Endothelial cell of umbilical vein (primary cell): ENCODE results near the gene GPRC5D. TPM values are rescaled to one million over a fixed set of nuclear protein-coding genes. Genes with fewer than 3 reads are reported as not detected.

Experiments used
- BruUV-seq: library from RNA; stranded (reverse); fragments of 400-500 nt; replicated peaks from 2 replicates; lab custom pipeline; 2021; lab: Mats Ljungman, UMichigan
- CTCF ChIA-PET: fragments of 300-600, 350-600 bp; sonication (Branson Sonifier 250); formaldehyde crosslinking; loops from one replicate; lab custom pipeline; 2021; ENCODE audit warnings: antibody characterized with exemption, inconsistent platforms; lab: Charles Lee
- POLR2A ChIA-PET: fragments of 300-600, 350-600 bp; sonication (Branson Sonifier 250); formaldehyde crosslinking; loops from one replicate; lab custom pipeline; 2021; ENCODE audit warnings: antibody characterized with exemption, inconsistent platforms; lab: Charles Lee
- DNase-seq: peaks from one replicate; pipeline ENCODE4 v3.0.0-alpha.2; 2011; ENCODE audit warnings: low read depth, low spot score
- FAIRE-seq: peaks from 2 replicates; lab custom pipeline; 2011; peaks lifted over from hg19 to GRCh38; lab: Jason Lieb, UNC
- H2AFZ ChIP-seq: 2 replicates; pipeline ENCODE4 v1.6.0; 2012; ENCODE audit warnings: low read depth, low read length, control low read depth, inconsistent platforms
- H3K27ac ChIP-seq: 2 replicates; pipeline ENCODE4 v1.5.1; 2011; ENCODE audit warnings: low read depth, mild to moderate bottlenecking, control low read depth, low read length, moderate library complexity; ENCODE audit not compliant: insufficient read depth
- H3K27me3 ChIP-seq, 2 experiments: 2 replicates each; pipeline versions ENCODE4 v1.6.0 to v1.6.1; 2011; ENCODE audit warnings: low read length in 2 of 2, mixed read lengths in 1 of 2; ENCODE audit not compliant: control insufficient read depth in 2 of 2, insufficient read depth in 2 of 2
- H3K36me3 ChIP-seq, 2 experiments: 2 replicates in 1 of 2; 3 replicates in 1 of 2; pipeline ENCODE4 v1.5.1; 2011; ENCODE audit warnings: low read length in 2 of 2, mild to moderate bottlenecking in 1 of 2, moderate library complexity in 1 of 2; ENCODE audit not compliant: control insufficient read depth in 2 of 2, insufficient read depth in 2 of 2; ENCODE audit errors: extremely low read depth in 1 of 2
- H3K4me1 ChIP-seq: 3 replicates; pipeline ENCODE4 v1.5.1; 2011; ENCODE audit warnings: mild to moderate bottlenecking, low read length; ENCODE audit not compliant: control insufficient read depth, insufficient read depth; ENCODE audit errors: extremely low read depth
- H3K4me2 ChIP-seq: 2 replicates; pipeline ENCODE4 v1.6.1; 2011; ENCODE audit warnings: low read length, control low read depth, mixed read lengths; ENCODE audit not compliant: insufficient read depth
- H3K4me3 ChIP-seq, 3 experiments: fragments of 200-600 bp in 1 of 3; sonication (generic), shearing (Covaris generic) in 1 of 3; replicated peaks in 1 of 3; 2 replicates each; pipeline ENCODE4 v1.5.1; 2011 to 2016; ENCODE audit warnings: control low read depth in 3 of 3, low read length in 3 of 3, mild to moderate bottlenecking in 2 of 3, inconsistent platforms in 1 of 3, low read depth in 1 of 3, moderate library complexity in 1 of 3; ENCODE audit not compliant: insufficient read depth in 1 of 3
- H3K79me2 ChIP-seq: 2 replicates; pipeline ENCODE4 v1.6.0; 2012; ENCODE audit warnings: low read length, inconsistent platforms; ENCODE audit not compliant: control insufficient read depth, insufficient read depth
- H3K9ac ChIP-seq: replicated peaks from 2 replicates; pipeline ENCODE3; 2011; ENCODE audit warnings: low read length, control low read depth; ENCODE audit not compliant: insufficient read depth; ENCODE audit errors: extremely low read depth
- H3K9me1 ChIP-seq: replicated peaks from 3 replicates; pipeline ENCODE4 v1.6.0; 2011; ENCODE audit warnings: mild to moderate bottlenecking, low read length; ENCODE audit not compliant: control insufficient read depth, insufficient read depth; ENCODE audit errors: extremely low read depth
- H3K9me3 ChIP-seq: replicated peaks from 2 replicates; pipeline ENCODE4 v1.5.1; 2012; ENCODE audit warnings: low read length, inconsistent platforms; ENCODE audit not compliant: control insufficient read depth, insufficient read depth
- H4K20me1 ChIP-seq: replicated peaks from 2 replicates; pipeline ENCODE3; 2011; ENCODE audit warnings: mild to moderate bottlenecking, low read length; ENCODE audit not compliant: control insufficient read depth, insufficient read depth; ENCODE audit errors: extremely low read depth
- EZH2 ChIP-seq: IDR thresholded peaks from 2 replicates; pipeline ENCODE4 v1.6.1; 2012; ENCODE audit warnings: borderline replicate concordance, low read depth, mild to moderate bottlenecking, moderate library complexity, low read length, inconsistent platforms; ENCODE audit not compliant: severe bottlenecking
- FOS ChIP-seq: IDR thresholded peaks from 2 replicates; pipeline ENCODE4 v1.6.1; 2011; ENCODE audit warnings: mild to moderate bottlenecking, low read length, moderate library complexity, borderline replicate concordance; ENCODE audit not compliant: insufficient read depth
- GATA2 ChIP-seq: IDR thresholded peaks from 2 replicates; pipeline ENCODE4 v1.7.0; 2011; ENCODE audit warnings: low read depth, mild to moderate bottlenecking, moderate library complexity, mixed read lengths, low read length; ENCODE audit not compliant: insufficient read length, insufficient read depth
- JUN ChIP-seq: IDR thresholded peaks from 2 replicates; pipeline ENCODE4 v1.6.1; 2011; ENCODE audit warnings: borderline replicate concordance, low read depth; ENCODE audit not compliant: insufficient read length, insufficient read depth
- MYC ChIP-seq: IDR thresholded peaks from one replicate; pipeline ENCODE4 v1.6.1; 2011; ENCODE audit warnings: mild to moderate bottlenecking, low read depth, low read length
- POLR2A ChIP-seq: IDR thresholded peaks from 2 replicates; pipeline ENCODE4 v1.6.1; 2012; ENCODE audit warnings: low read depth, mild to moderate bottlenecking, control low read depth, low read length
- POLR2AphosphoS5 ChIP-seq: IDR thresholded peaks from 2 replicates; pipeline ENCODE4 v1.6.1; 2012; ENCODE audit warnings: low read depth, mild to moderate bottlenecking, control low read depth, low read length, moderate library complexity; ENCODE audit not compliant: insufficient read depth
- dilution Hi-C: fragments of 300-500 bp; cut with MboI; formaldehyde crosslinking; loops from one replicate; pipeline ENCODE4 v1.15.0; 2019; ENCODE audit warnings: low sequenced_read_pairs; ENCODE audit not compliant: extremely low pct_ligation_motif_present
- intact Hi-C: fragments of 100-400 bp; cut with micrococcal nuclease; formaldehyde crosslinking; loops from one replicate; pipeline ENCODE4 v1.10.0; 2022
- polyA plus RNA-seq, 4 experiments: library from polyadenylated mRNA; depleted of rRNA in 3 of 4; stranded (reverse) in 3 of 4; unstranded in 1 of 4; fragments of >200 nt; gene quantifications; 2 replicates each; pipeline versions ENCODE4 v1.2.1 to v1.2.3, GENCODE V29; 2011 to 2012; ENCODE audit warnings: missing spikeins in 1 of 4
- total RNA-seq: library from RNA; stranded (reverse); gene quantifications from 2 replicates; pipeline ENCODE4 v1.2.3, GENCODE V29; 2021
- TF ChIP-seq, protein P1 (sequence below), 2 donors: IDR thresholded peaks; 1 replicate in 1 of 2; 2 replicates in 1 of 2; pipeline ENCODE4 v1.5.1; 2011; ENCODE audit warnings: low read length in 2 of 2, mild to moderate bottlenecking in 2 of 2, moderate library complexity in 2 of 2, control low read depth in 1 of 2, inconsistent platforms in 1 of 2, low read depth in 1 of 2; ENCODE audit not compliant: insufficient read depth in 1 of 2; ENCODE audit errors: extremely low read depth in 1 of 2
- TF ChIP-seq, protein P2 (sequence below): IDR thresholded peaks from 2 replicates; pipeline ENCODE4 v1.6.1; 2011; ENCODE audit not compliant: insufficient read depth, insufficient read length

The GPRC5D gene
- total and polyA plus RNA-seq, 2 donors (not counting 3 experiments of a cell fraction or from before 2014, with no cell fraction given) = not detected

DNA sequence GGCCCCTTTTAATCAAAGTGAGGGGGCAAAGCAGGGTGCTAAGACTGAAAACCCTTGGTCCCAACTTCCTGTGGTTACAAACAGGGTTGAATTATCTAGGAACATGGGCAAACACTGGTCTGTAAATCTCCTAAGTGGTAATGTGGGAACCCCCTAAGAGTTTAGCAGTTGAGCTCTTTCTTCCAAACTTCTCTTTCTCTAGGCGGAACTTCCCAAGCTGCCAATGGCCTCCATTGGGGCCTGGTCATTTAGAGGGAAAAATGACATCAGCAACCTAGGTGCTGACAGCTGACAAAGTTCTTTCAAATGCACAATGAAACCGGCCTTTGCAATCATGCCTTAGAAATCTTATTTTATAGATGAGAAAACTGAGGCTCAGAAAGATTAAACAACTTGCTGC is 30.4 kb upstream of the GPRC5D start:
- intact Hi-C loops (loop anchor here (2.0 kb wide), 1 partner anchor 256 kb away; no protein-coding TSS in a partner anchor), dilution Hi-C loops (loop anchor here (10.0 kb wide), 2 partner anchors 148 to 232 kb away; no protein-coding TSS in a partner anchor)
- H2AFZ ChIP-seq = no peak overlapping the region
- CTCF ChIA-PET = interaction anchor here (0.6 to 11.7 kb wide), 15 partner anchors 15 to 245 kb away, joined by 3 to 159 read pairs (median 5); partner anchors contain the start of gene GPRC5A
- no peak overlapping the region for H3K9ac ChIP-seq
- BruUV-seq = no TSS peak
- H3K4me2 ChIP-seq = no peak overlapping the region
- H3K4me3 ChIP-seq = no peak overlapping the region
- no peaks in the 10 kb centered on the region for H3K9me3 ChIP-seq
- TF ChIP-seq MYC = no peak
- TF ChIP-seq, protein P1, sequence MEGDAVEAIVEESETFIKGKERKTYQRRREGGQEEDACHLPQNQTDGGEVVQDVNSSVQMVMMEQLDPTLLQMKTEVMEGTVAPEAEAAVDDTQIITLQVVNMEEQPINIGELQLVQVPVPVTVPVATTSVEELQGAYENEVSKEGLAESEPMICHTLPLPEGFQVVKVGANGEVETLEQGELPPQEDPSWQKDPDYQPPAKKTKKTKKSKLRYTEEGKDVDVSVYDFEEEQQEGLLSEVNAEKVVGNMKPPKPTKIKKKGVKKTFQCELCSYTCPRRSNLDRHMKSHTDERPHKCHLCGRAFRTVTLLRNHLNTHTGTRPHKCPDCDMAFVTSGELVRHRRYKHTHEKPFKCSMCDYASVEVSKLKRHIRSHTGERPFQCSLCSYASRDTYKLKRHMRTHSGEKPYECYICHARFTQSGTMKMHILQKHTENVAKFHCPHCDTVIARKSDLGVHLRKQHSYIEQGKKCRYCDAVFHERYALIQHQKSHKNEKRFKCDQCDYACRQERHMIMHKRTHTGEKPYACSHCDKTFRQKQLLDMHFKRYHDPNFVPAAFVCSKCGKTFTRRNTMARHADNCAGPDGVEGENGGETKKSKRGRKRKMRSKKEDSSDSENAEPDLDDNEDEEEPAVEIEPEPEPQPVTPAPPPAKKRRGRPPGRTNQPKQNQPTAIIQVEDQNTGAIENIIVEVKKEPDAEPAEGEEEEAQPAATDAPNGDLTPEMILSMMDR (IDR thresholded peaks at IDR 0.05; ENCODE audit: extremely low read depth in 1 of 2, insufficient read depth in 1 of 2, low read depth in 1 of 2, low read length in 2 of 2) = no peak
- TF ChIP-seq FOS = no peak
- TF ChIP-seq GATA2 = no peak
- TF ChIP-seq, protein P2, sequence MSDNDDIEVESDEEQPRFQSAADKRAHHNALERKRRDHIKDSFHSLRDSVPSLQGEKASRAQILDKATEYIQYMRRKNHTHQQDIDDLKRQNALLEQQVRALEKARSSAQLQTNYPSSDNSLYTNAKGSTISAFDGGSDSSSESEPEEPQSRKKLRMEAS = no peak
- no peak for TF ChIP-seq POLR2AphosphoS5
- no peak for TF ChIP-seq JUN
- TF ChIP-seq POLR2A = no peak
- TF ChIP-seq EZH2 = no peak
- H3K27ac ChIP-seq = no peak overlapping the region
- POLR2A ChIA-PET = no interaction called here
- no peaks in the 10 kb centered on the region for H4K20me1 ChIP-seq
- H3K79me2 ChIP-seq = no peaks in the 10 kb centered on the region
- H3K27me3 ChIP-seq = no peaks in the 10 kb centered on the region
- DNase-seq = no peak
- peaks cover 0 to 10% of the 10 kb centered on the region in 2 experiments for H3K36me3 ChIP-seq
- FAIRE-seq = no peak
- no peaks in the 10 kb centered on the region for H3K9me1 ChIP-seq
- H3K4me1 ChIP-seq = peaks cover 20% of the 10 kb centered on the region
